ENCODE measurements around the gene KLHL29. TPM values are rescaled to one million over a fixed set of nuclear protein-coding genes. Genes with fewer than 3 reads are reported as not detected.

The KLHL29 gene
- total and polyA plus RNA-seq, 2 of the 13 experiments (the other 11 are each of a cell fraction or from before 2014, with no cell fraction given): 0.01 TPM; not detected in 1

DNA sequence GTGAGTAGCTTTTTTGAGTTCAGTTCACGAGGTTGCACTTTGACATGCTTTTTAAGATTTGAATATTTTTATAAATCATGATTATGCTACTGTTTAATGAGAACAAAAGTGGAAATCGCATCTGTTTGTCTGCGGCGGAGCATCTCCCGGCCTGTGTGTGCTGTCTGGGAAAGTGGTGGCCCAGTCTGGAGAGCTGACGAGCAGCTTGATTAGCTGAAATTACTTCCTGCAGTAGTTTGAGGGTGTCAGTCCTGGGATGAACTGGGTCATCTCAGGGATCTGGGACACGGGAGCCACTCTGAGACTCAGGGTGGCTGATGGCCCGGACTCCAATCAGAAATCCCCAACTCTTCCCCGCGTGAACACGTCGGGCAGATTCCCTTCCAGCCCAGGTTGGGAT, 115.9 kb downstream of the KLHL29 start:
- in situ Hi-C loops (cut with HindIII; ENCODE audit: extremely low pct_ligation_motif_present, low pct_unique_long_range_greater_than_20kb): no loop called here
- H3K27me3 ChIP-seq (ENCODE audit: control insufficient read depth in 1 of 2, insufficient read depth in 2 of 2, low read length in 2 of 2): peaks cover 13 to 74% of the 10 kb centered on the region in 2 experiments; a peak in 4 of 5 replicates
- peaks cover 21% of the 10 kb centered on the region for H3K4me1 ChIP-seq (ENCODE audit: insufficient read depth, low read length)
- WGBS (ENCODE audit: low lambda C conversion rate): 61% methylated on average over 12 of the region's 12 CpGs
- H3K4me3 ChIP-seq (replicated peaks in 1 of 3; ENCODE audit: insufficient read depth in 1 of 3, low read depth in 2 of 3, low read length in 3 of 3): no peak overlapping the region
- ATAC-seq: no peak
- no peak for FAIRE-seq
- intact Hi-C loops (cut with micrococcal nuclease; ENCODE audit: unreplicated experiment): no loop called here
- no TSS peak for BruUV-seq (replicated peaks)
- no peaks in the 10 kb centered on the region for H3K79me2 ChIP-seq (ENCODE audit: insufficient read depth, low read length)
- DNase-seq (ENCODE audit: low spot score): no peak
- no peaks in the 10 kb centered on the region for H3K36me3 ChIP-seq (replicated peaks in 1 of 2; ENCODE audit: control insufficient read depth in 1 of 2, insufficient read depth in 2 of 2, low read length in 2 of 2)
- no peak overlapping the region for H3K27ac ChIP-seq (ENCODE audit: extremely low read length, insufficient read depth, low read length)
- no peaks in the 10 kb centered on the region; the same call in 1 of the 2 replicates for H4K20me1 ChIP-seq (ENCODE audit: insufficient read depth, low read length)
- ChIA-PET CTCF (ENCODE audit: low intra/inter-chr PET ratio, low total read pairs) (no interaction called here), POLR2A (no interaction called here)
- TF ChIP-seq ZFP36L2 (CRISPR knock-in tag; IDR thresholded peaks at IDR 0.05): no peak
- no peak for TF ChIP-seq MAFG (CRISPR knock-in tag; IDR thresholded peaks at IDR 0.05)
- no peak for TF ChIP-seq THYN1 (CRISPR knock-in tag; IDR thresholded peaks at IDR 0.05; ENCODE audit: borderline replicate concordance, low read depth)
- TF ChIP-seq ZNF776 (CRISPR knock-in tag; IDR thresholded peaks at IDR 0.05): no peak
- TF ChIP-seq, protein P1, sequence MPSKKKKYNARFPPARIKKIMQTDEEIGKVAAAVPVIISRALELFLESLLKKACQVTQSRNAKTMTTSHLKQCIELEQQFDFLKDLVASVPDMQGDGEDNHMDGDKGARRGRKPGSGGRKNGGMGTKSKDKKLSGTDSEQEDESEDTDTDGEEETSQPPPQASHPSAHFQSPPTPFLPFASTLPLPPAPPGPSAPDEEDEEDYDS (CRISPR knock-in tag; IDR thresholded peaks at IDR 0.05): no peak
- TF ChIP-seq HDAC1 (CRISPR knock-in tag; IDR thresholded peaks at IDR 0.05): no peak
- no peak for TF ChIP-seq PRPF4 (IDR thresholded peaks at IDR 0.05; ENCODE audit: low read depth, low read length, poor library complexity, severe bottlenecking)
- no peak for TF ChIP-seq ZNF781 (CRISPR knock-in tag; IDR thresholded peaks at IDR 0.05; ENCODE audit: borderline replicate concordance, not compliant biosample characterization)
- no peak overlapping the region for H3K9ac ChIP-seq (ENCODE audit: insufficient read depth, low read depth, low read length)
- H2AFZ ChIP-seq (ENCODE audit: low read length): no peak overlapping the region
- H3K4me2 ChIP-seq (ENCODE audit: low read depth, low read length): no peak overlapping the region
- H3K9me3 ChIP-seq (ENCODE audit: low read length): no peaks in the 10 kb centered on the region

GRCh38 chr2:23502096-23502495, 117.1 kb downstream of the KLHL29 start:
- H3K27me3 ChIP-seq (ENCODE audit: control insufficient read depth in 1 of 2, insufficient read depth in 2 of 2, low read length in 2 of 2): peaks cover 12 to 80% of the 10 kb centered on the region in 2 experiments; a peak in 4 of 5 replicates
- no TSS peak for BruUV-seq (replicated peaks)
- H3K4me2 ChIP-seq (ENCODE audit: low read depth, low read length): peak overlapping the region; percentile 30; the same call in 1 of the 2 replicates
- WGBS (ENCODE audit: low lambda C conversion rate): 8% methylated on average over 14 of the region's 15 CpGs
- no peaks in the 10 kb centered on the region for H3K9me3 ChIP-seq (ENCODE audit: low read length)
- H3K4me1 ChIP-seq (ENCODE audit: insufficient read depth, low read length): peaks cover 21% of the 10 kb centered on the region
- H3K36me3 ChIP-seq (replicated peaks in 1 of 2; ENCODE audit: control insufficient read depth in 1 of 2, insufficient read depth in 2 of 2, low read length in 2 of 2): no peaks in the 10 kb centered on the region
- DNase-seq (ENCODE audit: low spot score) (no peak), ATAC-seq (peak; percentile 46), FAIRE-seq (no peak)
- H2AFZ ChIP-seq (ENCODE audit: low read length): no peak overlapping the region
- CTCF ChIA-PET (ENCODE audit: low intra/inter-chr PET ratio, low total read pairs): no interaction called here
- H3K79me2 ChIP-seq (ENCODE audit: insufficient read depth, low read length): no peaks in the 10 kb centered on the region
- no peak overlapping the region for H3K4me3 ChIP-seq (replicated peaks in 1 of 3; ENCODE audit: insufficient read depth in 1 of 3, low read depth in 2 of 3, low read length in 3 of 3)
- no peak overlapping the region for H3K27ac ChIP-seq (ENCODE audit: extremely low read length, insufficient read depth, low read length)
- intact Hi-C loops (cut with micrococcal nuclease; ENCODE audit: unreplicated experiment): no loop called here
- POLR2A ChIA-PET: no interaction called here
- in situ Hi-C loops (cut with HindIII; ENCODE audit: extremely low pct_ligation_motif_present, low pct_unique_long_range_greater_than_20kb): no loop called here
- no peak overlapping the region for H3K9ac ChIP-seq (ENCODE audit: insufficient read depth, low read depth, low read length)
- no peaks in the 10 kb centered on the region; the same call in 1 of the 2 replicates for H4K20me1 ChIP-seq (ENCODE audit: insufficient read depth, low read length)
- TF ChIP-seq SSRP1 (CRISPR knock-in tag; IDR thresholded peaks at IDR 0.05): no peak
- TF ChIP-seq SATB2 (CRISPR knock-in tag; IDR thresholded peaks at IDR 0.05): no peak
- TF ChIP-seq ARNT2 (CRISPR knock-in tag; IDR thresholded peaks at IDR 0.05; ENCODE audit: low read depth): no peak
- TF ChIP-seq HDAC2 (CRISPR knock-in tag; IDR thresholded peaks at IDR 0.05): no peak
- no peak for TF ChIP-seq ZNF414 (CRISPR knock-in tag; IDR thresholded peaks at IDR 0.05)
- no peak for TF ChIP-seq PRDM10 (CRISPR knock-in tag; IDR thresholded peaks at IDR 0.05; ENCODE audit: low read depth)
- peak; percentile 14 for TF ChIP-seq TEAD3 (CRISPR knock-in tag; optimal IDR thresholded peaks at IDR 0.05; ENCODE audit: borderline replicate concordance)
- TF ChIP-seq ZNF263 (CRISPR knock-in tag; IDR thresholded peaks at IDR 0.05): 0 out of 2 replicates have a peak, but pooled peaks have one; percentile 15

All from HepG2 (cell line).